ENCODE measurements around the gene RORB. TPM values are rescaled to one million over a fixed set of nuclear protein-coding genes. Genes with fewer than 3 reads are reported as not detected.

Gene RORB
- total and polyA plus RNA-seq, 8 donors = 0.08 to 0.92 (median 0.55) TPM; not detected in 1

GRCh38 chr9:74463825-74464224, 33.3 kb upstream of the RORB start:
- TF ChIP-seq POLR2AphosphoS5 (IDR thresholded peaks at IDR 0.05) = no peak
- TF ChIP-seq POLR2A (IDR thresholded peaks at IDR 0.05) = no peak
- no peak for TF ChIP-seq CTCF (IDR thresholded peaks at IDR 0.05)
- no peak for TF ChIP-seq EP300 (IDR thresholded peaks at IDR 0.05)
- intact Hi-C loops (cut with DNase I; ENCODE audit: low total_unique reads) = no loop called here
- Histone ChIP-seq H3K4me3 (no peak overlapping the region), H3K27ac (no peak overlapping the region), H3K4me1 (no peaks in the 10 kb centered on the region), H3K36me3 (no peaks in the 10 kb centered on the region), H3K9me3 (no peaks in the 10 kb centered on the region), H3K27me3 (no peaks in the 10 kb centered on the region)
- WGBS, 5 donors = 53 to 78% (median 66%) methylated on average over 1 of the region's 1 CpG
- no peak for DNase-seq

- Histone ChIP-seq H3K9me3 (peaks cover 0 to 8% (median 3%) of the 10 kb centered on the region in 4 donors), H3K36me3 (no peaks in the 10 kb centered on the region), H3K27me3 (no peaks in the 10 kb centered on the region), H3K4me1 (no peaks in the 10 kb centered on the region), H3K4me3 (no peak overlapping the region), H3K27ac (no peak overlapping the region)
- DNase-seq = no peak
- 79 to 84% (median 83%) methylated on average over 6 of the region's 6 CpGs for WGBS, 5 donors
- TF ChIP-seq CTCF (IDR thresholded peaks at IDR 0.05) (no peak), POLR2A (IDR thresholded peaks at IDR 0.05) (no peak), EP300 (IDR thresholded peaks at IDR 0.05) (no peak), POLR2AphosphoS5 (IDR thresholded peaks at IDR 0.05) (no peak)
- intact Hi-C loops (cut with DNase I; ENCODE audit: low total_unique reads) = no loop called here
Measured at GRCh38 chr9:74478606-74479005, 18.5 kb upstream of the RORB start.

- intact Hi-C loops (cut with DNase I; ENCODE audit: low total_unique reads) = no loop called here
- H3K4me3 ChIP-seq = no peak overlapping the region
- peaks cover 0 to 8% (median 3%) of the 10 kb centered on the region in 4 donors for H3K9me3 ChIP-seq
- no peak for TF ChIP-seq POLR2AphosphoS5 (IDR thresholded peaks at IDR 0.05)
- no peak for TF ChIP-seq POLR2A (IDR thresholded peaks at IDR 0.05)
- no peak for TF ChIP-seq CTCF (IDR thresholded peaks at IDR 0.05)
- TF ChIP-seq EP300 (IDR thresholded peaks at IDR 0.05) = no peak
- H3K36me3 ChIP-seq = no peaks in the 10 kb centered on the region
- H3K27me3 ChIP-seq = no peaks in the 10 kb centered on the region
- no peak overlapping the region for H3K27ac ChIP-seq
- WGBS, 5 donors = 56 to 70% (median 69%) methylated on average over 1 of the region's 1 CpG
- no peaks in the 10 kb centered on the region for H3K4me1 ChIP-seq
- no peak for DNase-seq
Measured at GRCh38 chr9:74479711-74480110, 17.4 kb upstream of the RORB start.

- 93 to 100% (median 96%) methylated on average over 1 of the region's 1 CpG for WGBS, 5 donors
- no peak for DNase-seq
- Histone ChIP-seq H3K9me3 (no peaks in the 10 kb centered on the region), H3K27ac (no peak overlapping the region), H3K27me3 (peaks cover 0 to 8% (median 0%) of the 10 kb centered on the region in 3 donors), H3K4me1 (no peaks in the 10 kb centered on the region), H3K4me3 (no peak overlapping the region), H3K36me3 (no peaks in the 10 kb centered on the region)
- intact Hi-C loops (cut with DNase I; ENCODE audit: low total_unique reads) = no loop called here
- TF ChIP-seq CTCF (IDR thresholded peaks at IDR 0.05) = no peak
- no peak for TF ChIP-seq POLR2A (IDR thresholded peaks at IDR 0.05)
- TF ChIP-seq POLR2AphosphoS5 (IDR thresholded peaks at IDR 0.05) = no peak
- TF ChIP-seq EP300 (IDR thresholded peaks at IDR 0.05) = no peak
Measured at GRCh38 chr9:74487395-74487794, 9.7 kb upstream of the RORB start.
